Mesothelial cell of epicardium (in vitro differentiated cells): ENCODE data around the gene LONP1. TPM values are rescaled to one million over a fixed set of nuclear protein-coding genes. Genes with fewer than 3 reads are reported as not detected.

Experiments
- DNase-seq, 2 experiments: peaks; one replicate each; pipeline ENCODE4 v3.0.0; 2021; ENCODE audit warnings: low spot score in 2 of 2; ENCODE audit not compliant: unreplicated experiment in 2 of 2
- H3K27ac Mint-ChIP-seq: 2 replicates; pipeline ENCODE4 v1.8.0; 2021; ENCODE audit warnings: mixed read lengths
- H3K27me3 Mint-ChIP-seq: 2 replicates; pipeline ENCODE4 v1.8.0; 2021; ENCODE audit warnings: low read depth, mixed read lengths
- H3K36me3 Mint-ChIP-seq: 2 replicates; pipeline ENCODE4 v1.8.0; 2021; ENCODE audit warnings: mixed read lengths
- H3K4me1 Mint-ChIP-seq: 2 replicates; pipeline ENCODE4 v1.8.0; 2021; ENCODE audit warnings: mixed read lengths
- H3K4me3 Mint-ChIP-seq: 2 replicates; pipeline ENCODE4 v1.8.0; 2021; ENCODE audit warnings: mild to moderate bottlenecking, moderate library complexity, mixed read lengths
- H3K9me3 Mint-ChIP-seq: 2 replicates; pipeline ENCODE4 v1.8.0; 2021; ENCODE audit warnings: mixed read lengths
- CTCF ChIP-seq: fragments of 200-600 bp; sonication (generic); IDR thresholded peaks from one replicate; pipeline ENCODE4 v1.5.0; 2021; ENCODE audit warnings: antibody characterized with exemption; ENCODE audit not compliant: unreplicated experiment
- total RNA-seq: library from RNA; stranded (reverse); gene quantifications from 3 replicates; pipeline ENCODE4 v1.2.1, GENCODE V29; 2021

The LONP1 gene
- total RNA-seq, 1 donor from 2014 or later: 69.8 TPM

- no peaks in the 10 kb centered on the region for H3K27me3 Mint-ChIP-seq
- no peak for TF ChIP-seq CTCF
- H3K9me3 Mint-ChIP-seq: no peaks in the 10 kb centered on the region
- peaks cover 37% of the 10 kb centered on the region for H3K36me3 Mint-ChIP-seq
- DNase-seq: no peak
- no peak overlapping the region for H3K27ac Mint-ChIP-seq
- H3K4me3 Mint-ChIP-seq: no peak overlapping the region
- H3K4me1 Mint-ChIP-seq: peaks cover 4% of the 10 kb centered on the region
Measured at GRCh38 chr19:5665781-5666513, 54.0 kb downstream of the LONP1 start.

GRCh38 chr19:5664515-5664914, 55.4 kb downstream of the LONP1 start:
- no peak for TF ChIP-seq CTCF
- H3K4me1 Mint-ChIP-seq: peaks cover 4% of the 10 kb centered on the region
- H3K27me3 Mint-ChIP-seq: no peaks in the 10 kb centered on the region
- no peak overlapping the region for H3K27ac Mint-ChIP-seq
- H3K36me3 Mint-ChIP-seq: peaks cover 40% of the 10 kb centered on the region
- H3K9me3 Mint-ChIP-seq: no peaks in the 10 kb centered on the region
- DNase-seq: no peak
- no peak overlapping the region for H3K4me3 Mint-ChIP-seq

GRCh38 chr19:5663904-5664303, 56.0 kb downstream of the LONP1 start:
- TF ChIP-seq CTCF: no peak

GRCh38 chr19:5661483-5661882, 58.5 kb downstream of the LONP1 start:
- no peak for DNase-seq
- no peak overlapping the region for H3K27ac Mint-ChIP-seq
- TF ChIP-seq CTCF: no peak
- no peaks in the 10 kb centered on the region for H3K9me3 Mint-ChIP-seq
- H3K27me3 Mint-ChIP-seq: no peaks in the 10 kb centered on the region
- H3K4me3 Mint-ChIP-seq: no peak overlapping the region
- H3K4me1 Mint-ChIP-seq: no peaks in the 10 kb centered on the region
- H3K36me3 Mint-ChIP-seq: peaks cover 36% of the 10 kb centered on the region

More at GRCh38 chr19:5663904-5664303, 56.0 kb downstream of the LONP1 start:
- DNase-seq: no peak
- Mint-ChIP-seq H3K27ac (no peak overlapping the region), H3K4me3 (no peak overlapping the region), H3K36me3 (peaks cover 37% of the 10 kb centered on the region), H3K4me1 (peaks cover 4% of the 10 kb centered on the region), H3K9me3 (no peaks in the 10 kb centered on the region), H3K27me3 (no peaks in the 10 kb centered on the region)

- peaks cover 48% of the 10 kb centered on the region for H3K36me3 Mint-ChIP-seq
- no peaks in the 10 kb centered on the region for H3K4me1 Mint-ChIP-seq
- no peaks in the 10 kb centered on the region for H3K9me3 Mint-ChIP-seq
- no peak overlapping the region for H3K4me3 Mint-ChIP-seq
- no peaks in the 10 kb centered on the region for H3K27me3 Mint-ChIP-seq
- TF ChIP-seq CTCF: no peak
- DNase-seq: no peak
- H3K27ac Mint-ChIP-seq: no peak overlapping the region
Measured at GRCh38 chr19:5655412-5655811, 64.5 kb downstream of the LONP1 start.
